Muscle layer of colon (tissue), 2 donors: Measurements from ENCODE around the gene CHST7.

Source experiments
- H3K27ac ChIP-seq: one replicate; pipeline ENCODE4 v1.7.0; 2013; ENCODE audit warnings: low read depth, mild to moderate bottlenecking, low read length, moderate library complexity
- H3K27me3 ChIP-seq, 2 donors: one replicate each; pipeline ENCODE4 v1.7.0; 2013; ENCODE audit warnings: low read length in 2 of 2, mild to moderate bottlenecking in 2 of 2; ENCODE audit not compliant: insufficient read depth in 2 of 2, control insufficient read depth in 1 of 2
- H3K36me3 ChIP-seq: one replicate; pipeline ENCODE4 v1.7.0; 2013; ENCODE audit warnings: mild to moderate bottlenecking, low read length; ENCODE audit not compliant: insufficient read depth
- H3K4me1 ChIP-seq: one replicate; pipeline ENCODE4 v1.7.0; 2013; ENCODE audit warnings: mild to moderate bottlenecking, low read length; ENCODE audit not compliant: insufficient read depth
- H3K4me3 ChIP-seq, 2 donors: one replicate each; pipeline ENCODE4 v1.7.0; 2013; ENCODE audit warnings: low read length in 2 of 2, low read depth in 1 of 2, mild to moderate bottlenecking in 1 of 2, moderate library complexity in 1 of 2
- H3K9ac ChIP-seq: one replicate; pipeline ENCODE4 v1.7.0; 2013; ENCODE audit warnings: low read length
- H3K9me3 ChIP-seq: one replicate; pipeline ENCODE4 v1.7.0; 2013; ENCODE audit warnings: mild to moderate bottlenecking, low read length
- donor health status: abdominal sarcoma.
- donor health status: Adenocarcinoma of cecum.

CHST7 gene

DNA sequence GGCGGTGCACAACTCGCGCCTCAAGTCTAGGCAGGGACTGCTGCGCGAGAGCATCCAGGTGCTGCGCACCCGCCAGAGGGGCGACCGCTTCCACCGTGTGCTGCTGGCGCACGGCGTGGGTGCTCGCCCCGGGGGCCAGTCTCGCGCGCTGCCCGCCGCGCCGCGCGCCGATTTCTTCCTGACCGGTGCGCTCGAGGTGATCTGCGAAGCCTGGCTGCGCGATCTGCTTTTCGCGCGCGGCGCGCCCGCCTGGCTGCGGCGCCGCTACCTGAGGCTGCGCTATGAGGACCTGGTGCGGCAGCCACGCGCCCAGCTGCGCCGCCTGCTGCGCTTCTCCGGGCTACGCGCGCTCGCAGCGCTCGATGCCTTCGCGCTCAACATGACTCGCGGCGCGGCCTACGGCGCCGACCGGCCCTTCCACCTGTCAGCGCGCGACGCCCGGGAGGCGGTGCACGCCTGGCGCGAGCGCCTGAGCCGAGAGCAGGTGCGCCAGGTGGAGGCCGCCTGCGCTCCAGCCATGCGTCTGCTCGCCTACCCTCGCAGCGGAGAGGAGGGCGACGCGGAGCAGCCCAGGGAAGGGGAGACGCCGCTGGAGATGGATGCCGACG lies 1.3 kb downstream of the CHST7 start:
- Histone ChIP-seq H3K36me3 (no peaks in the 10 kb centered on the region), H3K4me1 (no peaks in the 10 kb centered on the region), H3K9ac (no peak overlapping the region), H3K9me3 (no peaks in the 10 kb centered on the region), H3K27me3 (peaks cover 0 to 19% of the 10 kb centered on the region in 2 donors), H3K4me3 (peak overlapping the region; percentile 45 to 47), H3K27ac (no peak overlapping the region)

DNA sequence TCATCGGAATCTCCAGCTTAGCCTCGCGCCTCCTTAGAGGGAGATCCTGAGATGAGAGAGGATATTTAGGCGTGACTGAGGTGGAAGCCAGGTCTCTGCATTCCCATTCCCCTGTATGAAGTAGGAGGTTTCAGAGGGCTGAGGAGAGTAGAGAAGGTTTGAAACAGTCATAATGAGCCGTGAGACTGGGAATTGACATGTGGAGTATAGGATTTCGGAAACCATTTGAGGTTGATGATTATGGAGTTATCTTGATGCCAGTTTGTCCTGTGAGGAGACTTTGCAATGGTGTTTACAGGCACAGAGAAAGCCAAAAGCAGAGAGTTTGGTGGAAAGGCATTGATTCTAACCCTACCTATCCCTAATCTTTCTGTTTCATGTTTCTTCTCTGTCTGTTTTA lies 2.0 kb downstream of the CHST7 start:
- Histone ChIP-seq H3K27ac (no peak overlapping the region), H3K4me1 (no peaks in the 10 kb centered on the region), H3K36me3 (no peaks in the 10 kb centered on the region), H3K27me3 (peaks cover 0 to 19% of the 10 kb centered on the region in 2 donors), H3K9me3 (no peaks in the 10 kb centered on the region), H3K9ac (no peak overlapping the region), H3K4me3 (peak overlapping the region in 1 of 2 donors; percentile 45)

DNA sequence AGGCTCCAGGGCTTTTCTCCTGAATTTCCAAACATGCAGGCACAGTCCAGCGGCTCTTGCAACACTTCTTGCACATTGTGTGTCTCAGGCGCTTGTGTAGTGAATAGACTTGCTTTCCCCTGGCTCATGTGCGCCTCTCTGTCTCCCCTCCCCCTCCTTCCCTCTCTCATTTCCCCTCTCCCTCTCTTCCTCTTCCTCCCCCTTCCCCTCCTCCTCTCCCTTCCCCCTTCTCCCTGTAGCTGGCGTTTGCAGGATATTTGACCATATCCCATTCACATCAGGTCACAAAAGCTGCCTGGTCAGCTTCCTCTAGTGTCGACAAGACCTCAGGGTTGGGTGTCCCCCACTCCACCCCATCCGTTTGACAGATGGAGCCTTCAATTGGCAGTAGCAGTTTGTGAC lies 2.4 kb downstream of the CHST7 start:
- no peak overlapping the region for H3K9ac ChIP-seq
- no peak overlapping the region for H3K27ac ChIP-seq
- peaks cover 0 to 19% of the 10 kb centered on the region in 2 donors for H3K27me3 ChIP-seq
- no peaks in the 10 kb centered on the region for H3K9me3 ChIP-seq
- H3K36me3 ChIP-seq = no peaks in the 10 kb centered on the region
- H3K4me3 ChIP-seq = peak overlapping the region in 1 of 2 donors; percentile 45
- no peaks in the 10 kb centered on the region for H3K4me1 ChIP-seq

DNA sequence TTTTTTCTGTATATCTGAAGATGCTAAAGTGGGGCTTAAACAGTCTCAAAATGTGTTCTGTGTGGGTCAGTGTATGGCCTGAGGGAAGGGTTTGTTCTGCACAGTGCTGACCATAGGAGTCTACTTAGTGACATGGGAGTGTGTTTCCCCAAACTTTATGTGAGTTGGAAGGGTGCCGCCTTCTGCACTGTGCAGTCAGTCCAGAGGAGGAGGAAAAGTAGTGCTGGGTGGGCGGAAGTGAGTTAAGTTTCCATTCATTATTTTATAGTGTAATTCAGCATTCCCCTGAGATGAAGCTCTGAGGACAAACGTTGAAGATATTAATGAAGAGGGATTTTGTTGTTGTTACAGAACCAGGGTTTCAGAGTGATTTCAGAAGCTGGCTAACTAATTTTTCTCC lies 2.9 kb downstream of the CHST7 start:
- Histone ChIP-seq H3K9me3 (no peaks in the 10 kb centered on the region), H3K27ac (no peak overlapping the region), H3K4me3 (no peak overlapping the region), H3K9ac (no peak overlapping the region), H3K27me3 (peaks cover 0 to 19% of the 10 kb centered on the region in 2 donors), H3K4me1 (no peaks in the 10 kb centered on the region), H3K36me3 (no peaks in the 10 kb centered on the region)

DNA sequence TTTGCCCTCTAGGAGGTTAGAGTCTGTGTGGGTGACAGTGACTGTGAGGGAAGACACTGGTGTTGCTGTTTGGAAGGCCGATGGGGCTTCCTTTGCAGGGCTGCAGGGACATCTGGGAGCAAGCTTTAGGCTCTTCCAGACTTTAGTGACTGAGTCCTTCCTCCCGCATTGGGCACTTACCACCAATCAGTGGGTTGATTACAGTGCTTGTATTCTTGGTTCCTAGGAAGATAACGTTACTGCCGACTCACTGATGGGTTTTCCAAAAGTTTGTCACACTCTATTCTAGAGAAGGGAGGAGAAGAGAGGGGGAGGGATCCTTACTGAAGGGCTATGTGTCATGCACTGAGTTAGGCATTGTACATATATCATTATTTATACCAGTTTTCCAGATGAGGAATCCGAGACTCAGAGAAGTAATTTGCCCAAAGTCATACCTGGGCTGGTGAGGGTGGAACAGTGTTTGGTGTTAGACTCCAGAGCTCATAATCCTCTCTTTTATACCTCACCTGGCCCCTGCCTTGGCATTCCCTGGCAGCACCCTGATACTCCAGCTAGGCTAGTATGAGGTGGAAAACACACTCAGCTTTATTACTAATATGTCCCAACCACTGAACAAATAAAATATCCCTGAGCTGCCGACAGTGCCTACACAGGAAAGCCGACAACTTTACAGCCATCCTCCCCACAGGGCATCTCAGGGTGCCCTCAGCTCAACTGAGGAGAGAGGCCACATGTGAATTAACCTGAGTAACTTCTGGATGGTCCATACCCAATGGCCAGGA lies 3.8 kb downstream of the CHST7 start:
- Histone ChIP-seq H3K9me3 (no peaks in the 10 kb centered on the region), H3K27ac (no peak overlapping the region), H3K27me3 (peaks cover 0 to 19% of the 10 kb centered on the region in 2 donors), H3K4me3 (no peak overlapping the region), H3K36me3 (no peaks in the 10 kb centered on the region), H3K9ac (no peak overlapping the region), H3K4me1 (no peaks in the 10 kb centered on the region)

DNA sequence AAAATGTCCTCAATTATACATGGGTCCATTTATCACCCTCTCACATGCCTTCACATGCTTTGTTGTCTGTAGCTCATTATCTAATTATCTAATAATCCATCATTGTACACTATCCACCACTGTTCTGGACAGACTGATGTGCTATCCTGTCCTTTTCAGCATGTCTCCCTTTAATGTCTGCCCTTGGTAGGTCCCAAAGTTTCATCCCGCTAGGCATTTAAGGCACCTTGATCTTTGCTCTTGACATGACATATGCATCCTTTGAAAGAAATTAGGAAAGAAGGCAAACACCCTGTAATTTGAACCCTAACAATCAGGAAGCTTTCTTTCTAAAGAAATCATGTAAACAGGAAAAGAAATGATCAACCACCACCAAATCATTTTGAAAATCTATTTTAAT lies 5.7 kb downstream of the CHST7 start:
- Histone ChIP-seq H3K4me1 (no peaks in the 10 kb centered on the region), H3K27me3 (peaks cover 0 to 14% of the 10 kb centered on the region in 2 donors), H3K9me3 (no peaks in the 10 kb centered on the region), H3K9ac (no peak overlapping the region), H3K36me3 (no peaks in the 10 kb centered on the region), H3K27ac (no peak overlapping the region), H3K4me3 (no peak overlapping the region)

DNA sequence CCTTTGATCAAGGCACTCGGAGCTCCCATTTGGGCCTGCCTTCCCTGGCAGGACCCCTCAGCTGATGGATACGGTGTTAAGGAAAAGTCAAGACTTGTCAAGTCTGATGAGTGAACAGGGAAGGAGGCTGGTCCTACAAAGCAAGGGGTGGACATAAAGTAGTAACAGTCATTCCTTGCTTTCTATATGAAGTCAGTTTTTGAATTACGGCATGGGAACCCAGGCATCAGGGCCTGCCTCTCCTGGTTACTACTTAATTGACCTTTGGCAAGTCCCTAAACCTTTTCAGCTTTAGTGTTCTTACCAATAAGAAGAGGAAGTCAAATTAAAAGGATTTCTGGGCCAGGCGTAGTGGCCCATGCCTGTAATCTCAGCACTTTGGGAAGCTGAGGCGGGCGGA lies 7.0 kb downstream of the CHST7 start:
- H3K4me1 ChIP-seq = no peaks in the 10 kb centered on the region
- peaks cover 0 to 4% of the 10 kb centered on the region in 2 donors for H3K27me3 ChIP-seq
- no peak overlapping the region for H3K9ac ChIP-seq
- no peaks in the 10 kb centered on the region for H3K36me3 ChIP-seq
- no peak overlapping the region for H3K4me3 ChIP-seq
- H3K9me3 ChIP-seq = no peaks in the 10 kb centered on the region
- H3K27ac ChIP-seq = no peak overlapping the region

DNA sequence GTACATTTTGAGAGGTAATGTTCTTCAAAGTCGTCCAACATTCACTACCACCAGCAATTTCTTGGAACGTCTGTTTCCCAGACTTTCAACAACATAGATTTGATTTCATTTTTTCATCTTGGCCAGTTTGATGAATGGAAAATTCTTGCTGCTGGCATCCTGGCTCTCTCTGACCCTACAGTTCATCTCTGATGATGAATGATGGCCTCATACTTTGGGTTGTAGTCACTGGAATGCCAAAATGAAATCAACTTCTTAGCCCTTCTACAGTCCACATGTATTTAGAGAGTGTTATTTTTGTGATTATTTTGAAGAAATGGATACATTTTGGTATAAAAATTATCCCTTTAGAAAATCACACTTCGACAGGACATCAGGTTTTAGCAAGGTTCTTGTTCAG lies 8.8 kb downstream of the CHST7 start:
- Histone ChIP-seq H3K4me3 (no peak overlapping the region), H3K9me3 (no peaks in the 10 kb centered on the region), H3K27ac (no peak overlapping the region), H3K4me1 (no peaks in the 10 kb centered on the region), H3K9ac (no peak overlapping the region), H3K27me3 (peaks cover 0 to 4% of the 10 kb centered on the region in 2 donors), H3K36me3 (no peaks in the 10 kb centered on the region)

DNA sequence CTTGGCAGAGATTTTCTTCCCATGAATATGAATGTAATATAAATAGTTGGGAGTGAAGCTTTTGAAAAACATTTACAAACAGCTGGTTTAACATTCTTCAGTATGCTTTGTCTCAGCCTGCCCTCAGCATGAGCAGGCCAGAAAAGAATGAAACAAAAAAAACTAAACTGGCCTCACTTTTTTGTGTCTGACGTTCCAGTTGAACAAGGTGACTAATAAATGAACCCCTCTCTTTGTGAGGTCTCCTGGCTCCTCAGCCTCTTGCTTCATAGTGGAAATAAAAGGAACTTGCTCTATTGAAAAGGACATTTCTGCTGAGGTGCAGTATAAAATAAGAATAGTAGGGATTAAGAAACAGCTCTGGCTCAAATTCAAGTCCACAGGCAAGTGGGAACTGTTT lies 9.4 kb downstream of the CHST7 start:
- no peak overlapping the region for H3K9ac ChIP-seq
- H3K36me3 ChIP-seq = no peaks in the 10 kb centered on the region
- H3K4me3 ChIP-seq = no peak overlapping the region
- H3K27me3 ChIP-seq = peaks cover 0 to 2% of the 10 kb centered on the region in 2 donors
- H3K4me1 ChIP-seq = no peaks in the 10 kb centered on the region
- no peaks in the 10 kb centered on the region for H3K9me3 ChIP-seq
- no peak overlapping the region for H3K27ac ChIP-seq

DNA sequence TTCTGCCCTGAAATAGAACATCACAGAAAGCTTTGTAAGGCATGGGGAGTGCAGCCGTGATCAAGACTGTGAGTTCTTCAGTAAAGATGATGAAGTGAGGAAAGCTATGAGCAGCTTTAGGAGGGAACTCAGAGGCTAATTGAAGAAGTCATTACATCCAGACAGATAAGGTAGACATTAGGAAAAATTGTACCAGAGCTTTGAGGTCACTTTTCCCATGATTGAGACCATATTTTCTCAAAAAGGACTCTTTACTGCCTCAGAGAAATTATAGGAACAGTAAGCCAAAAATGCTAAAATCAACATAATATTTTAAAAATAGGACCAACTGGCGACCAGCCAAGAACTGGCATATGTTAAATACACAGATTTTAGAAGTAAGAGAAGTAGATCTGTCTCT lies 11.2 kb downstream of the CHST7 start:
- H3K4me1 ChIP-seq = no peaks in the 10 kb centered on the region

DNA sequence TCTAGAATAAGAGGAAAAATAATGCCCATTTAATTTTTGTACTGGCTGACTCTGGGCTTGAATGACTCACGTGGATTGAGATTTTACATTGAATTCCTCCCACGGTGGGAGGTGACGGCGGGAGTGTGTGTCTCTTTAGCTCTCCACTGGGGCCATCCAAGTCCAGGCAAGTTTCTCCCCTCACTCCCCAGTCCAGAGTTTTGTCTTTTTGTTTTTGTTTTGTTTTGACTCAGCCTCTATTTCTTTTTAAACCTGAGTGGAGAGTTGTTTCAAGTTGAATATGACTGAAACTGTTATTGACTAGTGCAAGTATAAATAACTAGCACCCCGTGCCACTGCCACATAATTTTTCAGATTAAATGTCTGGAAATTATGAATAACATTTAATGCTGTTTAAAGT lies 13.6 kb downstream of the CHST7 start:
- H3K27ac ChIP-seq = no peak overlapping the region

More for the DNA sequence above, 11.2 kb downstream of the CHST7 start:
- no peaks in the 10 kb centered on the region for H3K27me3 ChIP-seq
- H3K4me3 ChIP-seq = no peak overlapping the region
- no peaks in the 10 kb centered on the region for H3K9me3 ChIP-seq
- no peak overlapping the region for H3K27ac ChIP-seq
- H3K9ac ChIP-seq = no peak overlapping the region
- no peaks in the 10 kb centered on the region for H3K36me3 ChIP-seq

DNA sequence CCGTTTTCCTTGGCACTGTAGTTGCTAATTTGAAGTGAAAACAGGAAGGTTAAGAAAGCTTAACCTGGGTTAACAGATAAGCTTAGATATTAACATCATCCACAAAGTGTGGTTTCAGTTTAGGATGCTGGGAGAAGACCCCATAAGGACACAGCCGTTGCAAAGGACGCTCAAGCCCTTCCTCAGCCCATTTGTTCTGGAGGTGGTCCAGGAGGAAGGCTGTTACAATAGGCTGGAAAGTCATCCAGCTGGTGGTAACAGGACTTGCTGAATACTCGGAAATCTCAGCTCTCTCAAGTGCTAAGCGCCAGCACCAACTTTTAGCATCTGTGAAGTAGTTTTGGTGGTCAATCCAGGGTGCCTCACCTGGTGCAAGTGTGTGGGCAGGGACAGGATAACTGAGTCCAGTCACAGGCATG lies 14.2 kb downstream of the CHST7 start:
- no peaks in the 10 kb centered on the region for H3K27me3 ChIP-seq
- no peak overlapping the region for H3K4me3 ChIP-seq
- H3K9me3 ChIP-seq = no peaks in the 10 kb centered on the region
- no peak overlapping the region for H3K27ac ChIP-seq
- H3K9ac ChIP-seq = no peak overlapping the region
- no peaks in the 10 kb centered on the region for H3K36me3 ChIP-seq
- no peaks in the 10 kb centered on the region for H3K4me1 ChIP-seq

More for the DNA sequence above, 13.6 kb downstream of the CHST7 start:
- H3K9ac ChIP-seq = no peak overlapping the region
- H3K36me3 ChIP-seq = no peaks in the 10 kb centered on the region
- no peak overlapping the region for H3K4me3 ChIP-seq
- H3K4me1 ChIP-seq = no peaks in the 10 kb centered on the region
- H3K27me3 ChIP-seq = no peaks in the 10 kb centered on the region
- no peaks in the 10 kb centered on the region for H3K9me3 ChIP-seq
